Panc1 (cell line): ENCODE measurements around the gene ALKBH2.

ENCODE experiments used
- CTCF ChIP-seq: fragments of 450-650 bp; IDR thresholded peaks from 2 replicates; pipeline ENCODE4 v1.5.1; 2017; ENCODE audit warnings: mild to moderate bottlenecking
- POLR2AphosphoS5 ChIP-seq: IDR thresholded peaks from 2 replicates; pipeline ENCODE4 v1.6.1; 2012; ENCODE audit warnings: mild to moderate bottlenecking, low read depth, low read length, moderate library complexity

GRCh38 chr12:109098651-109099050 lies 5.4 kb upstream of the ALKBH2 start:
- TF ChIP-seq POLR2AphosphoS5 = no peak
- no peak for TF ChIP-seq CTCF
